ENCODE results near the gene RAB25. TPM values are rescaled to one million over a fixed set of nuclear protein-coding genes. Genes with fewer than 3 reads are reported as not detected.

Gene RAB25
- polyA plus RNA-seq, 1 donor (not counting 4 experiments of a cell fraction or from before 2014, with no cell fraction given), result 93.4 TPM

DNA sequence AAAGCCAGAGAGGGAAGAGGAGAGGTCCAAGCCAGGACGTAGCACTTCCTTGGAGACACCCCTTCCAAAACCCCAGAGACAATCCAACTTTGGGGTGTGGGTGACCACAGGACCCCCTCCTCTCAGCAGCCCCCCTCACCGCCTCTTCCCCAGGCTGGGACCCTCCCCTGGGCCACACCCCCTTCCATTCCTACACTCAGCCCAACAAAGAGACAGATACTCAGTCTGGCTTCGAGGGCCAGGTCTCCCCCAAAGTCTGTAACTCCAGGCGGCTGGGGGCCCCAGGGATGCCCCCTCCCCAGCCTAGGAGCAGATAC, 19.9 kb downstream of the RAB25 start:
- dilution Hi-C loops (cut with MboI; ENCODE audit: extremely low pct_ligation_motif_present, low sequenced_read_pairs), result no loop called here
- Histone ChIP-seq H3K9ac (ENCODE audit: control insufficient read depth, extremely low read depth, insufficient read depth, low read length) (no peak overlapping the region), H2AFZ (ENCODE audit: control insufficient read depth, low read length) (no peak overlapping the region)

DNA sequence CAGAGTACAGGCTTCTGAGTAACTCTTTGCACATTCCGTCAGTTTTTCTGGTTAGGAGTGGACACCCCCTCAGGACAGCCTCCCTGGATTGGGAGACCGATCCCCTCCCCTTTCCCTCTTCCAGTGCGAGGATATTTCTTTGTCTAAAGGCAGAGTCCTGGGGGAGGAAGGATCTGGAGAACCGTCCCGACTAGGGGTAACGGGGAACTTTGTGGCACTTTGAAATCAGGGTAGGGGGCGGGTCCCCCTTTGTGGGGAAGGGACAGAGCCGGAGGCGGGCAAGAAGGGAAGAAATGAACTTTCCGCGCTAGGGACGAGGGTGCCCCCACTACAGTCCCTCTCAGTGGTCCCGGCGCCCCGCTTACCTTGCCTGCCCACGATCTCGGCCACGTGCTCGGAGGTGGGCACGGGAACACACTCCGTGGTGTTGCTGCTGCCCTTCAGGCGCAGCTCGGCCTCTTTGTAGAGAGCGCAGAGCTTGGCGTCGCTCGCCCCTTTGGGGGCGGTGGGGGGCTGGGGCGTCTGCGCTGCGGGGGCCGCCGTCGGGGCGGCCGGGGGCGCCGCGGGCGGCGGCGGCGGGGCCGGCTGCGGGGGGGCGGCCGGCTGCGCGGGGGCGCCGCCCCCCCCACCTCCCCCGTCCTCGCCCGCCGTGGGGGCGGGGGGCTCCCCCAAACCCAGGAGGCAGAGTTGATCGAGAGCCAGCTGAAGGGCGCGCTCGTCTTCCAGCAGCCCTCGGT, 20.4 kb downstream of the RAB25 start:
- Histone ChIP-seq H3K9me1 (ENCODE audit: control insufficient read depth, extremely low read depth, insufficient read depth, low read length) (no peaks in the 10 kb centered on the region), H3K4me1 (ENCODE audit: control insufficient read depth, extremely low read depth, insufficient read depth, low read length) (peaks cover 4% of the 10 kb centered on the region), H3K4me2 (ENCODE audit: control insufficient read depth, extremely low read depth, insufficient read depth, low read depth, low read length) (peak overlapping the region; percentile 83), H3K27ac (ENCODE audit: control insufficient read depth, insufficient read depth, low read length) (no peak overlapping the region), H3K79me2 (ENCODE audit: control insufficient read depth, insufficient read depth, low read length) (no peaks in the 10 kb centered on the region), H3K9me3 (ENCODE audit: control insufficient read depth, low read depth, low read length) (no peaks in the 10 kb centered on the region), H3K4me3 (ENCODE audit: control insufficient read depth in 2 of 3, extremely low read depth in 1 of 3, insufficient read depth in 2 of 3, low read depth in 1 of 3, low read length in 3 of 3) (peak overlapping the region; percentile 57 to 85 (median 65)), H3K9ac (ENCODE audit: control insufficient read depth, extremely low read depth, insufficient read depth, low read length) (peak overlapping the region; percentile 37), H4K20me1 (ENCODE audit: control insufficient read depth, extremely low read depth, insufficient read depth, low read length) (no peaks in the 10 kb centered on the region), H2AFZ (ENCODE audit: control insufficient read depth, low read length) (no peak overlapping the region), H3K27me3 (ENCODE audit: control insufficient read depth, extremely low read depth, insufficient read depth, low read length) (no peaks in the 10 kb centered on the region), H3K36me3 (ENCODE audit: control insufficient read depth in 2 of 2, extremely low read depth in 1 of 2, insufficient read depth in 2 of 2, low read length in 2 of 2) (no peaks in the 10 kb centered on the region)
- dilution Hi-C loops (cut with MboI; ENCODE audit: extremely low pct_ligation_motif_present, low sequenced_read_pairs), result no loop called here
- TF ChIP-seq EZH2 (IDR thresholded peaks at IDR 0.05; ENCODE audit: low read length), result no peak
- TF ChIP-seq, protein P1, sequence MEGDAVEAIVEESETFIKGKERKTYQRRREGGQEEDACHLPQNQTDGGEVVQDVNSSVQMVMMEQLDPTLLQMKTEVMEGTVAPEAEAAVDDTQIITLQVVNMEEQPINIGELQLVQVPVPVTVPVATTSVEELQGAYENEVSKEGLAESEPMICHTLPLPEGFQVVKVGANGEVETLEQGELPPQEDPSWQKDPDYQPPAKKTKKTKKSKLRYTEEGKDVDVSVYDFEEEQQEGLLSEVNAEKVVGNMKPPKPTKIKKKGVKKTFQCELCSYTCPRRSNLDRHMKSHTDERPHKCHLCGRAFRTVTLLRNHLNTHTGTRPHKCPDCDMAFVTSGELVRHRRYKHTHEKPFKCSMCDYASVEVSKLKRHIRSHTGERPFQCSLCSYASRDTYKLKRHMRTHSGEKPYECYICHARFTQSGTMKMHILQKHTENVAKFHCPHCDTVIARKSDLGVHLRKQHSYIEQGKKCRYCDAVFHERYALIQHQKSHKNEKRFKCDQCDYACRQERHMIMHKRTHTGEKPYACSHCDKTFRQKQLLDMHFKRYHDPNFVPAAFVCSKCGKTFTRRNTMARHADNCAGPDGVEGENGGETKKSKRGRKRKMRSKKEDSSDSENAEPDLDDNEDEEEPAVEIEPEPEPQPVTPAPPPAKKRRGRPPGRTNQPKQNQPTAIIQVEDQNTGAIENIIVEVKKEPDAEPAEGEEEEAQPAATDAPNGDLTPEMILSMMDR (optimal IDR thresholded peaks at IDR 0.05 in 1 of 3, IDR thresholded peaks at IDR 0.05 in 1 of 3, conservative IDR thresholded peaks at IDR 0.05 in 1 of 3; ENCODE audit: extremely low read depth in 1 of 3, insufficient read depth in 2 of 3, low read length in 3 of 3), result no peak
- no peak for DNase-seq (ENCODE audit: low read depth, low spot score)
- FAIRE-seq, result no peak

More for the DNA sequence above, 19.9 kb downstream of the RAB25 start:
- no peaks in the 10 kb centered on the region for H3K36me3 ChIP-seq (ENCODE audit: control insufficient read depth in 2 of 2, extremely low read depth in 1 of 2, insufficient read depth in 2 of 2, low read length in 2 of 2)
- DNase-seq (ENCODE audit: low read depth, low spot score) (no peak), FAIRE-seq (no peak)
- no peaks in the 10 kb centered on the region for H3K9me1 ChIP-seq (ENCODE audit: control insufficient read depth, extremely low read depth, insufficient read depth, low read length)
- H3K4me1 ChIP-seq (ENCODE audit: control insufficient read depth, extremely low read depth, insufficient read depth, low read length), result peaks cover 4% of the 10 kb centered on the region
- no peaks in the 10 kb centered on the region for H3K9me3 ChIP-seq (ENCODE audit: control insufficient read depth, low read depth, low read length)
- H3K4me2 ChIP-seq (ENCODE audit: control insufficient read depth, extremely low read depth, insufficient read depth, low read depth, low read length), result peak overlapping the region; percentile 67
- no peaks in the 10 kb centered on the region for H3K27me3 ChIP-seq (ENCODE audit: control insufficient read depth, extremely low read depth, insufficient read depth, low read length)
- no peak overlapping the region for H3K4me3 ChIP-seq (ENCODE audit: control insufficient read depth in 2 of 3, extremely low read depth in 1 of 3, insufficient read depth in 2 of 3, low read depth in 1 of 3, low read length in 3 of 3)
- H4K20me1 ChIP-seq (ENCODE audit: control insufficient read depth, extremely low read depth, insufficient read depth, low read length), result no peaks in the 10 kb centered on the region
- TF ChIP-seq, protein P1 (optimal IDR thresholded peaks at IDR 0.05 in 1 of 3, IDR thresholded peaks at IDR 0.05 in 1 of 3, conservative IDR thresholded peaks at IDR 0.05 in 1 of 3; ENCODE audit: extremely low read depth in 1 of 3, insufficient read depth in 2 of 3, low read length in 3 of 3), result no peak
- no peak for TF ChIP-seq EZH2 (IDR thresholded peaks at IDR 0.05; ENCODE audit: low read length)
- H3K79me2 ChIP-seq (ENCODE audit: control insufficient read depth, insufficient read depth, low read length), result no peaks in the 10 kb centered on the region
- no peak overlapping the region for H3K27ac ChIP-seq (ENCODE audit: control insufficient read depth, insufficient read depth, low read length)

All from keratinocyte (primary cell).